Keratinocyte (primary cell): ENCODE measurements around the gene ACSS1. TPM values are rescaled to one million over a fixed set of nuclear protein-coding genes. Genes with fewer than 3 reads are reported as not detected.

Source experiments
- DNase-seq: peaks from one replicate; pipeline ENCODE4 v3.0.0-alpha.2; 2011; ENCODE audit warnings: low read depth, missing footprints, low spot score
- FAIRE-seq: peaks from 2 replicates; lab custom pipeline; 2011; peaks lifted over from hg19 to GRCh38; lab: Jason Lieb, UNC
- H2AFZ ChIP-seq: 2 replicates; pipeline ENCODE4 v1.6.0; 2012; ENCODE audit warnings: low read length, control low read depth, inconsistent platforms; ENCODE audit not compliant: control insufficient read depth
- H3K27ac ChIP-seq: 2 replicates; pipeline ENCODE4 v1.5.1; 2011; ENCODE audit warnings: low read length; ENCODE audit not compliant: control insufficient read depth, insufficient read depth
- H3K27me3 ChIP-seq: 3 replicates; pipeline ENCODE4 v1.6.0; 2011; ENCODE audit warnings: low read length; ENCODE audit not compliant: control insufficient read depth, insufficient read depth; ENCODE audit errors: extremely low read depth
- H3K36me3 ChIP-seq, 2 experiments: 2 replicates in 1 of 2; 3 replicates in 1 of 2; pipeline ENCODE4 v1.5.1; 2011; ENCODE audit warnings: low read length in 2 of 2, mild to moderate bottlenecking in 1 of 2; ENCODE audit not compliant: control insufficient read depth in 2 of 2, insufficient read depth in 2 of 2; ENCODE audit errors: extremely low read depth in 1 of 2
- H3K4me1 ChIP-seq: 3 replicates; pipeline ENCODE4 v1.5.1; 2011; ENCODE audit warnings: low read length; ENCODE audit not compliant: control insufficient read depth, insufficient read depth; ENCODE audit errors: extremely low read depth
- H3K4me2 ChIP-seq: 3 replicates; pipeline ENCODE4 v1.6.0; 2011; ENCODE audit warnings: low read depth, low read length; ENCODE audit not compliant: control insufficient read depth, insufficient read depth; ENCODE audit errors: extremely low read depth
- H3K4me3 ChIP-seq, 3 experiments: fragments of 200-600 bp in 1 of 3; sonication (generic) in 1 of 3; 2 replicates in 2 of 3; 3 replicates in 1 of 3; pipeline ENCODE4 v1.5.1; 2011 to 2016; ENCODE audit warnings: low read length in 3 of 3, mild to moderate bottlenecking in 3 of 3, control low read depth in 2 of 3, inconsistent platforms in 1 of 3, low read depth in 1 of 3, mixed read lengths in 1 of 3, mixed run types in 1 of 3, moderate library complexity in 1 of 3; ENCODE audit not compliant: control insufficient read depth in 2 of 3, insufficient read depth in 2 of 3; ENCODE audit errors: extremely low read depth in 1 of 3
- H3K79me2 ChIP-seq: 2 replicates; pipeline ENCODE4 v1.6.0; 2012; ENCODE audit warnings: low read length; ENCODE audit not compliant: control insufficient read depth, insufficient read depth
- H3K9ac ChIP-seq: 3 replicates; pipeline ENCODE4 v1.6.0; 2011; ENCODE audit warnings: low read length; ENCODE audit not compliant: control insufficient read depth, insufficient read depth; ENCODE audit errors: extremely low read depth
- H3K9me1 ChIP-seq: 3 replicates; pipeline ENCODE4 v1.6.0; 2011; ENCODE audit warnings: low read length; ENCODE audit not compliant: control insufficient read depth, insufficient read depth; ENCODE audit errors: extremely low read depth
- H3K9me3 ChIP-seq: 2 replicates; pipeline ENCODE4 v1.5.1; 2012; ENCODE audit warnings: low read depth, low read length; ENCODE audit not compliant: control insufficient read depth
- H4K20me1 ChIP-seq: 3 replicates; pipeline ENCODE4 v1.6.0; 2011; ENCODE audit warnings: low read length; ENCODE audit not compliant: control insufficient read depth, insufficient read depth; ENCODE audit errors: extremely low read depth
- EZH2 ChIP-seq: IDR thresholded peaks from one replicate; pipeline ENCODE4 v1.6.1; 2012; ENCODE audit warnings: inconsistent platforms, mild to moderate bottlenecking, low read length, moderate library complexity
- dilution Hi-C: fragments of 300-500 bp; cut with MboI; formaldehyde crosslinking; loops from one replicate; pipeline ENCODE4 v1.7.0; 2020; ENCODE audit warnings: low sequenced_read_pairs; ENCODE audit not compliant: extremely low pct_ligation_motif_present
- polyA plus RNA-seq, 5 experiments: library from polyadenylated mRNA; depleted of rRNA in 3 of 5; stranded (reverse) in 3 of 5; stranded (forward) in 1 of 5; unstranded in 1 of 5; fragments of >200 nt; gene quantifications; 1 replicate in 1 of 5; 2 replicates in 3 of 5; 3 replicates in 1 of 5; pipeline versions ENCODE4 v1.2.1 to v1.2.3, GENCODE V29; 2011 to 2012; ENCODE audit warnings: missing spikeins in 2 of 5, low read depth in 1 of 5, low replicate concordance in 1 of 5
- TF ChIP-seq, protein P1 (sequence below), 3 experiments: IDR thresholded peaks in 1 of 3; conservative IDR thresholded peaks in 1 of 3; optimal IDR thresholded peaks in 1 of 3; 2 replicates in 2 of 3; 3 replicates in 1 of 3; pipeline versions ENCODE3 to v1.5.1; 2011; ENCODE audit warnings: low read length in 3 of 3, mild to moderate bottlenecking in 3 of 3, moderate library complexity in 2 of 3, control low read depth in 1 of 3, inconsistent platforms in 1 of 3; ENCODE audit not compliant: insufficient read depth in 2 of 3; ENCODE audit errors: extremely low read depth in 1 of 3

Gene ACSS1
- polyA plus RNA-seq, 1 donor (not counting 4 experiments of a cell fraction or from before 2014, with no cell fraction given), result 1.5 TPM

DNA sequence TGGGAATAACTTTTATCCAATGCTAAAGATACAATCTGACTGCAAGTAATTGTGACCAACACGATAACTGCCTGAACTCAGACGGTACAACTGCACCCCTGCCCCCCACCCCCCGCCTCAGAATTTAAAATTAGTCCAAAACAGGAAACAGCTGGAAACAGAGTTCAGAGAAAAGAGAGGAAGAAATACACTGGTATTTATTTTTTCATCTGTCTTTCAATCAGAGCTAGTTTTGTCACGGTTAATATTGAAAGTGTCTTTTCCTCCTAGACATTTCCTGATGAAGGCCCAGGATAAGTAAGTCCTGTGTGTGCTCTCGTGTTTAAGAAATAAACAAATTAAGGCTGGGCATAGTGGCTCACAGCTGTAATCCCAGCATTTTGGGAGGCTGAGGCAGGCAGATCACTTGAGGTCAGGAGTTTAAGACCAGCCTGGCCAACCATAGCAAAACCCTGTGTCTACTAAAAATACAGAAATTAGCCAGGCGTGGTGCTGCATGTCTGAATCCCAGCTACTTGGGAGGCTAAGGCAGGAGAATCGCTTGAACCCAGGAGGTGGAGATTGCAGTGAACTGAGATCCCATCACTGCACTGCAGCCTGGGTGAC lies 21.5 kb downstream of the ACSS1 start:
- Histone ChIP-seq H3K27ac (no peak overlapping the region), H3K36me3 (no peaks in the 10 kb centered on the region), H3K79me2 (no peaks in the 10 kb centered on the region), H3K9ac (no peak overlapping the region), H3K9me1 (no peaks in the 10 kb centered on the region), H2AFZ (no peak overlapping the region), H3K4me2 (no peak overlapping the region), H3K27me3 (peaks cover 4% of the 10 kb centered on the region), H3K4me3 (no peak overlapping the region), H3K9me3 (no peaks in the 10 kb centered on the region), H3K4me1 (peaks cover 20% of the 10 kb centered on the region), H4K20me1 (no peaks in the 10 kb centered on the region)
- DNase-seq, result no peak
- FAIRE-seq, result no peak
- dilution Hi-C loops, result no loop called here
- TF ChIP-seq, protein P1, sequence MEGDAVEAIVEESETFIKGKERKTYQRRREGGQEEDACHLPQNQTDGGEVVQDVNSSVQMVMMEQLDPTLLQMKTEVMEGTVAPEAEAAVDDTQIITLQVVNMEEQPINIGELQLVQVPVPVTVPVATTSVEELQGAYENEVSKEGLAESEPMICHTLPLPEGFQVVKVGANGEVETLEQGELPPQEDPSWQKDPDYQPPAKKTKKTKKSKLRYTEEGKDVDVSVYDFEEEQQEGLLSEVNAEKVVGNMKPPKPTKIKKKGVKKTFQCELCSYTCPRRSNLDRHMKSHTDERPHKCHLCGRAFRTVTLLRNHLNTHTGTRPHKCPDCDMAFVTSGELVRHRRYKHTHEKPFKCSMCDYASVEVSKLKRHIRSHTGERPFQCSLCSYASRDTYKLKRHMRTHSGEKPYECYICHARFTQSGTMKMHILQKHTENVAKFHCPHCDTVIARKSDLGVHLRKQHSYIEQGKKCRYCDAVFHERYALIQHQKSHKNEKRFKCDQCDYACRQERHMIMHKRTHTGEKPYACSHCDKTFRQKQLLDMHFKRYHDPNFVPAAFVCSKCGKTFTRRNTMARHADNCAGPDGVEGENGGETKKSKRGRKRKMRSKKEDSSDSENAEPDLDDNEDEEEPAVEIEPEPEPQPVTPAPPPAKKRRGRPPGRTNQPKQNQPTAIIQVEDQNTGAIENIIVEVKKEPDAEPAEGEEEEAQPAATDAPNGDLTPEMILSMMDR (optimal IDR thresholded peaks at IDR 0.05 in 1 of 3, IDR thresholded peaks at IDR 0.05 in 1 of 3, conservative IDR thresholded peaks at IDR 0.05 in 1 of 3; ENCODE audit: extremely low read depth in 1 of 3, insufficient read depth in 2 of 3, low read length in 3 of 3), result no peak
- TF ChIP-seq EZH2, result no peak

DNA sequence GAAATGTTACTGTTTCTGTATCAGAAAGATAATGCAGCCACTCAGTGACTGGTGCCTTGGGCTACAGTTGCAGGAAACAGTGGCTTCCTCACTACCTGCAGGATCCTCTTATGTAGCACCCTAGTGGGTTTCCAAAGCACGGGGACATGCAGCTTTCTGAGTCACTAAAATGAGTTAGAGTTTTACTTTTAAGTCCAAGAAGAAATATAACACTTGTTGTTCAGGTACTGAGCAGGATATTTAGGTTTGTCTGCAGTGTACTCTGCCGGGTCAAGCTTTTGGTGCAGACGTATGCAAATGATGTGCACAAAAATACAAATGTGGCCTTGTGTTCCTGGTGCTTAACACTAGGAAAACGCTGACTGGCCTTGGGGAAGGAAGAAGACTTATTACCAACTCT lies 22.0 kb downstream of the ACSS1 start:
- H3K79me2 ChIP-seq, result no peaks in the 10 kb centered on the region
- TF ChIP-seq, protein P1 (optimal IDR thresholded peaks at IDR 0.05 in 1 of 3, IDR thresholded peaks at IDR 0.05 in 1 of 3, conservative IDR thresholded peaks at IDR 0.05 in 1 of 3; ENCODE audit: extremely low read depth in 1 of 3, insufficient read depth in 2 of 3, low read length in 3 of 3), result no peak
- TF ChIP-seq EZH2, result no peak
- H4K20me1 ChIP-seq, result no peaks in the 10 kb centered on the region
- H3K9me1 ChIP-seq, result no peaks in the 10 kb centered on the region
- no peak overlapping the region for H3K4me2 ChIP-seq
- FAIRE-seq (no peak), DNase-seq (no peak)
- dilution Hi-C loops, result no loop called here
- H3K27me3 ChIP-seq, result peaks cover 4% of the 10 kb centered on the region
- H3K36me3 ChIP-seq, result no peaks in the 10 kb centered on the region
- no peak overlapping the region for H3K4me3 ChIP-seq
- no peak overlapping the region for H3K27ac ChIP-seq
- no peak overlapping the region for H3K9ac ChIP-seq
- no peaks in the 10 kb centered on the region for H3K9me3 ChIP-seq
- peaks cover 20% of the 10 kb centered on the region for H3K4me1 ChIP-seq
- H2AFZ ChIP-seq, result no peak overlapping the region
